Loucy (cell line): ENCODE measurements around the gene LRP3.

Source experiments
- H2AFZ ChIP-seq: fragments of 200-600 bp; sonication (generic); 2 replicates; pipeline ENCODE4 v1.6.0; 2016; ENCODE audit warnings: antibody characterized with exemption, mild to moderate bottlenecking, low read length, moderate library complexity
- H3F3A ChIP-seq: fragments of 200-600 bp; 2 replicates; pipeline ENCODE4 v1.6.0; 2016; ENCODE audit warnings: antibody characterized with exemption, low read depth, mild to moderate bottlenecking
- H3K27me3 ChIP-seq: fragments of 200-600 bp; sonication (generic); 2 replicates; pipeline ENCODE4 v1.6.1; 2014; ENCODE audit warnings: low read length, mild to moderate bottlenecking; ENCODE audit not compliant: insufficient read depth, poor library complexity, severe bottlenecking
- H3K36me3 ChIP-seq: fragments of 200-600 bp; sonication (generic); 2 replicates; pipeline ENCODE4 v1.6.1; 2016; ENCODE audit warnings: low read length; ENCODE audit not compliant: insufficient read depth
- H3K4me1 ChIP-seq: fragments of 200-600 bp; sonication (generic); 2 replicates; pipeline ENCODE4 v1.5.1; 2014; ENCODE audit warnings: low read length, mild to moderate bottlenecking; ENCODE audit not compliant: insufficient read depth, poor library complexity, severe bottlenecking
- H3K4me2 ChIP-seq: fragments of 200-600 bp; sonication (generic); 2 replicates; pipeline ENCODE4 v1.6.0; 2014; ENCODE audit warnings: antibody characterized with exemption, low read length, low read depth, mild to moderate bottlenecking; ENCODE audit not compliant: poor library complexity, severe bottlenecking
- H3K4me3 ChIP-seq: fragments of 200-600 bp; sonication (generic); 2 replicates; pipeline ENCODE4 v1.5.1; 2014; ENCODE audit warnings: low read length, mild to moderate bottlenecking, mixed read lengths; ENCODE audit not compliant: poor library complexity, severe bottlenecking
- H3K79me2 ChIP-seq: fragments of 200-600 bp; sonication (generic); 2 replicates; pipeline ENCODE4 v1.6.1; 2014; ENCODE audit warnings: low read length; ENCODE audit not compliant: insufficient read depth
- H3K9ac ChIP-seq: fragments of 200-600 bp; sonication (generic); 2 replicates; pipeline ENCODE4 v1.6.0; 2014; ENCODE audit warnings: mild to moderate bottlenecking, low read depth, low read length, moderate library complexity; ENCODE audit not compliant: poor library complexity, severe bottlenecking
- H3K9me2 ChIP-seq: fragments of 200-600 bp; sonication (generic); replicated peaks from 2 replicates; pipeline ENCODE4 v1.6.1; 2016; ENCODE audit warnings: low read depth, low read length, mixed read lengths
- H3K9me3 ChIP-seq: fragments of 200-600 bp; sonication (generic); 2 replicates; pipeline ENCODE4 v1.6.1; 2014; ENCODE audit warnings: mild to moderate bottlenecking, antibody characterized with exemption, low read length, low read depth; ENCODE audit not compliant: insufficient read depth
- H4K20me1 ChIP-seq: fragments of 200-600 bp; sonication (generic); 2 replicates; pipeline ENCODE4 v1.6.0; 2014; ENCODE audit warnings: antibody characterized with exemption, low read length, mild to moderate bottlenecking; ENCODE audit not compliant: insufficient read depth, poor library complexity, severe bottlenecking
- CTCF ChIP-seq: fragments of 200-600 bp; sonication (generic); conservative IDR thresholded peaks from 2 replicates; pipeline ENCODE4 v1.5.1; 2014; ENCODE audit warnings: mild to moderate bottlenecking, antibody characterized with exemption, low read length
- EZH2phosphoT487 ChIP-seq: fragments of 200-600 bp; IDR thresholded peaks from 2 replicates; pipeline ENCODE4 v1.6.1; 2018; ENCODE audit warnings: antibody characterized with exemption, mild to moderate bottlenecking, moderate library complexity, borderline replicate concordance

Gene LRP3

GRCh38 chr19:33201886-33202545, 7.9 kb downstream of the LRP3 start:
- Histone ChIP-seq H3K36me3 (no peaks in the 10 kb centered on the region), H3K27me3 (no peaks in the 10 kb centered on the region)
- TF ChIP-seq CTCF (no peak), EZH2phosphoT487 (no peak)

GRCh38 chr19:33202546-33203507, 8.7 kb downstream of the LRP3 start:
- Histone ChIP-seq H3K4me2 (no peak overlapping the region), H3K27me3 (no peaks in the 10 kb centered on the region), H3K4me1 (peaks cover 4% of the 10 kb centered on the region), H3K9me2 (no peaks in the 10 kb centered on the region), H3K4me3 (no peak overlapping the region), H3F3A (no peaks in the 10 kb centered on the region), H3K79me2 (no peaks in the 10 kb centered on the region), H3K9ac (no peak overlapping the region), H3K9me3 (no peaks in the 10 kb centered on the region), H2AFZ (no peak overlapping the region), H4K20me1 (no peaks in the 10 kb centered on the region), H3K36me3 (no peaks in the 10 kb centered on the region)
- TF ChIP-seq EZH2phosphoT487 (no peak), CTCF (no peak)

More at GRCh38 chr19:33201886-33202545, 7.9 kb downstream of the LRP3 start:
- Histone ChIP-seq H3K9me3 (no peaks in the 10 kb centered on the region), H4K20me1 (no peaks in the 10 kb centered on the region), H3F3A (no peaks in the 10 kb centered on the region), H3K4me1 (no peaks in the 10 kb centered on the region), H3K79me2 (no peaks in the 10 kb centered on the region), H3K4me3 (no peak overlapping the region), H2AFZ (no peak overlapping the region), H3K9me2 (no peaks in the 10 kb centered on the region), H3K9ac (no peak overlapping the region), H3K4me2 (no peak overlapping the region)

- no peaks in the 10 kb centered on the region for H3F3A ChIP-seq
- no peaks in the 10 kb centered on the region for H3K27me3 ChIP-seq
- no peaks in the 10 kb centered on the region for H3K79me2 ChIP-seq
- H2AFZ ChIP-seq, result no peak overlapping the region
- H3K9ac ChIP-seq, result no peak overlapping the region
- peaks cover 11% of the 10 kb centered on the region for H3K4me1 ChIP-seq
- no peaks in the 10 kb centered on the region for H3K9me2 ChIP-seq
- no peaks in the 10 kb centered on the region for H3K36me3 ChIP-seq
- H3K4me2 ChIP-seq, result no peak overlapping the region
- no peak overlapping the region for H3K4me3 ChIP-seq
- H3K9me3 ChIP-seq, result no peaks in the 10 kb centered on the region
- TF ChIP-seq EZH2phosphoT487 (no peak), CTCF (no peak)
- H4K20me1 ChIP-seq, result no peaks in the 10 kb centered on the region
Measured at GRCh38 chr19:33203529-33203928, 9.4 kb downstream of the LRP3 start.
